Effector CD4-positive, alpha-beta T cell (primary cell): ENCODE results near the gene STOX1.
"Not testable (repeated sequence)": the region's sequence is repeated elsewhere in the genome, so short reads cannot be mapped to it uniquely, and the experiment has no call there.

Experiments
- DNase-seq: peaks from one replicate; pipeline ENCODE4 v3.0.0-alpha.2; 2020

STOX1 gene

GRCh38 chr10:68880181-68880580 is 52.9 kb downstream of the STOX1 start:
- no peak for DNase-seq

- no peak for DNase-seq
Observed at GRCh38 chr10:68895041-68895440, 67.7 kb downstream of the STOX1 start.

- DNase-seq: no peak
Observed at GRCh38 chr10:68897336-68897741, 70.0 kb downstream of the STOX1 start.

GRCh38 chr10:68899186-68899745 is 71.9 kb downstream of the STOX1 start:
- DNase-seq: no peak

- no peak for DNase-seq
Observed at GRCh38 chr10:68900427-68901104, 73.2 kb downstream of the STOX1 start.

- peak; percentile 94 for DNase-seq
Observed at GRCh38 chr10:68901105-68901927, 74.0 kb downstream of the STOX1 start, which contains the start of gene DDX50. DDX50 (plus strand) TSS chr10:68901315; CDS start chr10:68901385, 70 bp downstream.

- DNase-seq: no peak
Observed at GRCh38 chr10:68902382-68902781, 75.1 kb downstream of the STOX1 start.

- no peak for DNase-seq
Observed at GRCh38 chr10:68924593-68924992, 97.3 kb downstream of the STOX1 start.

GRCh38 chr10:68925489-68925888 is 98.2 kb downstream of the STOX1 start:
- DNase-seq: no peak

- DNase-seq: not testable (repeated sequence)
Observed at GRCh38 chr10:68929157-68929556, 101.8 kb downstream of the STOX1 start.

GRCh38 chr10:68929888-68930287 is 102.6 kb downstream of the STOX1 start:
- DNase-seq: not testable (repeated sequence)

GRCh38 chr10:68932860-68933259 is 105.5 kb downstream of the STOX1 start:
- not testable (repeated sequence) for DNase-seq

- no peak for DNase-seq
Observed at GRCh38 chr10:68934994-68935393, 107.7 kb downstream of the STOX1 start.

GRCh38 chr10:68938117-68938516 is 110.8 kb downstream of the STOX1 start:
- DNase-seq: no peak

GRCh38 chr10:68938884-68939283 is 111.6 kb downstream of the STOX1 start:
- DNase-seq: no peak

GRCh38 chr10:68940917-68941316 is 113.6 kb downstream of the STOX1 start:
- DNase-seq: not testable (repeated sequence)
